Urinary bladder (tissue), 4 donors: ENCODE data around the gene POLR2J2. TPM values are rescaled to one million over a fixed set of nuclear protein-coding genes. Genes with fewer than 3 reads are reported as not detected.
"Not testable (repeated sequence)": the region's sequence is repeated elsewhere in the genome, so short reads cannot be mapped to it uniquely, and the experiment has no call there.

Source experiments
- DNase-seq: peaks from one replicate; pipeline ENCODE4 v3.0.0-alpha.2; 2015; ENCODE audit errors: extremely low spot score
- H3K27ac ChIP-seq: one replicate; pipeline ENCODE4 v1.5.1; 2013; ENCODE audit warnings: low read depth, mild to moderate bottlenecking, moderate library complexity
- H3K36me3 ChIP-seq: one replicate; pipeline ENCODE4 v1.6.1; 2013; ENCODE audit warnings: mild to moderate bottlenecking, moderate library complexity; ENCODE audit not compliant: insufficient read depth
- H3K4me1 ChIP-seq: one replicate; pipeline ENCODE4 v1.6.1; 2013; ENCODE audit warnings: mild to moderate bottlenecking, moderate library complexity; ENCODE audit not compliant: insufficient read depth
- H3K4me3 ChIP-seq: one replicate; pipeline ENCODE4 v1.5.1; 2013; ENCODE audit warnings: low read depth, low read length
- WGBS: extraction: QIAGEN DNeasy Blood & Tissue Kit; methylation state at CpG from one replicate; pipeline ENCODE4 v1.1.7; 2013; 5-methylcytosine and 5-hydroxymethylcytosine counted together
- polyA plus RNA-seq: library from polyadenylated mRNA; stranded (reverse); fragments of 200-250 nt; gene quantifications from one replicate; pipeline ENCODE4 v1.2.3, GENCODE V29; 2013
- total RNA-seq: library from RNA; depleted of rRNA; stranded (reverse); fragments of >200 nt; gene quantifications from one replicate; pipeline ENCODE4 v1.2.3, GENCODE V29; 2014
- donor health status: healthy with polysubstance abuse.
- donor health status: healthy.

Gene POLR2J2
- total and polyA plus RNA-seq, 2 donors, result 0.48 to 7.8 TPM

DNA sequence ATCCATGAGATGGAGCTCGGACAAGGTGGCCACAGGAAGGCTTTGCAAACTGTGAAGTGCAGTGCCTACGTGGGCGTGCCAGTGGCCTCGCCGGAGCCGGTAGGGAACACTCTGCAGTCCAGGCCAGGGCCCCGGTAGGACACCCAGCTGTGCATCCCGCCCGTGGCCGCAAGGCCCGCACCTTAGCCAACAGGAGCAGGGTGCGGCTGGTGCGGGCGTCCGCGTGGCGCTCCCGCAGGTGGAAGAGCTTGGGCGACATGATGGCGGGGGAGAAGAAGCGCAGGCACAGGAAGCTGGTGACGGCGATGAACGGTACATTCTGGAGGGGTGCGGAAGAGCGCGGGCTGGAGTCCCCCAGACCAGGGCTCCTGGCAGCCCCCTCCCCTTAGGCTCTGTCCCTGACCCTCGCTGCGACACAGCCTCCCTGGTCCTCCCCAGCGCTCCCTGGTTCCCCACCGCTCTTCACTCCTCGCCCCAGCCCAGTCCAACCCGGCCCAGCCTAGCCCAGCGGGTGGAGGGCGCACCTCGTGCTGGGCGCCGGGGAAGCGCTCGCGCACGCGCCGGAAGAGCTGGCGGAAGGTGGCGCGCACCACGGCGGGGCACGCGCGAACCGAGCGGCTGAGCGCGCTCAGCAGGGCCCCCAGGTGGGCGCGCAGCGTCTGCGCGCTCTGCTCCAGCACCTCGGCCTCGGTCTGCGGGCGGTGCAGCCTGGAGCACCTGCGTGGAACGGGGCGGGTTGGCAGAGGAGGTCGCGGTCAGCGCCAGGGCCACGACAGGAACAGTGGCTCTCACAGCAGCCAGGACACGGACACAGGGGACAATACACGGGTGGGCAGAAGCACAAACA lies 18.2 kb upstream of the POLR2J2 start:
- WGBS, result 53% methylated on average over 15 of the region's 74 CpGs
- not testable (repeated sequence) for DNase-seq

DNA sequence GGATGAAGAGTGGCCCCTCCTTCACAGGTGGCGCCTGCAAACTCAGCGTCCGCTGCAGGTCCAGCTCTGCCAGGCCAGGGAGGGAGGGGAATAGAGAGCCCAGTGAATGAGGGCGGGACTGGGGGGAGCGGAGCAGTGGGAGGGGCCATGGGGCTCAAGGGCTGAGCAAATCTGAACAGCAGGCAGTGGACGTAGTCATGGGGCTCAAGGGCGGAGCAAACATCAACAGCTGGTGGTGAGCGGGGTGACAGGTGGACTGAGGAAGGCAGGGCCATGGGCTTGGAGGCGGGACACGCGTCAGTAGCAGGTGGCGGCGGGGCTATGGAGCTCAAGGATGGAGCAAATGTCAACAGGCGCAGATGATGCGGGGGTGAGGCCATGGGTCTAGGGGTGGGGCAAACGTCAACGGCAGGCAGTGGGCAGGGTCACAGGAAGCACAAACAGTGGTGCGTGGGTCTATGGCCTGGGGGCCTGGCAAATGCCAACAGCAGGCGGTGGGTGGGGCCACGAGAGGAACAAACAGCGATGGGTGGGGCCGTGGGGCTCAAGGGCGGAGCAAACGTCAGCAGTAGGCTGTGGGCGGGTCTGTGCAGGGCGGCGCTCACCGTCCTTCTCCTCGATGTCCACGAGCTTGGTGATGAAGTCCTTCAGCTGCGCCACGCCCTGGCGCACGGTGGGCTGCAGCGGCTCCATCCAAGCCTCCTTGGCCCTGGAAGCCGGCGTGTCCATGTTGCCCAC lies 17.0 kb upstream of the POLR2J2 start:
- not testable (repeated sequence) for H3K27ac ChIP-seq, DNase-seq, H3K4me3 ChIP-seq, H3K4me1 ChIP-seq, H3K36me3 ChIP-seq
- WGBS, result no CpG with 5 or more reads among the region's 37 CpGs

More for the DNA sequence above, 18.2 kb upstream of the POLR2J2 start:
- not testable (repeated sequence) for H3K36me3 ChIP-seq, H3K4me1 ChIP-seq, H3K27ac ChIP-seq, H3K4me3 ChIP-seq

DNA sequence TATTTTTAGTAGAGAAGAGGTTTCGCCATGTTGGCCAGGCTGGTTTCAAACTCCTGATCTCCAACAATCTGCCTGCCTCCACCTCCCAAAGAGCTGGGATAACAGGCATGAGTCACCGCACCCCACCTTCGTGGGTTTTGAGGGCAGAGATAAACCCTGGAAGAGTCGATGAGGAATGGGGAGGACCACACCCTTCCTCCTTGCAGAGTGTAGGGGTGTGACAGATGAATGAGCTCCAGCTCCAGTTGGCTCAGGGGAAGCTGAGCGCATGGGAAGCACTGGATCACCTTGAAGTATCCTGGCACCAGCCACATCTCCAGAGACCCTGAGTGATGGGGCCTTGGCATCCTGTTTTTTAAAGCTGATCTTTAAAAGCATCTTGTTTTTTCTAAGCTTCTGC lies 11.1 kb upstream of the POLR2J2 start:
- not testable (repeated sequence) for H3K4me1 ChIP-seq, DNase-seq

DNA sequence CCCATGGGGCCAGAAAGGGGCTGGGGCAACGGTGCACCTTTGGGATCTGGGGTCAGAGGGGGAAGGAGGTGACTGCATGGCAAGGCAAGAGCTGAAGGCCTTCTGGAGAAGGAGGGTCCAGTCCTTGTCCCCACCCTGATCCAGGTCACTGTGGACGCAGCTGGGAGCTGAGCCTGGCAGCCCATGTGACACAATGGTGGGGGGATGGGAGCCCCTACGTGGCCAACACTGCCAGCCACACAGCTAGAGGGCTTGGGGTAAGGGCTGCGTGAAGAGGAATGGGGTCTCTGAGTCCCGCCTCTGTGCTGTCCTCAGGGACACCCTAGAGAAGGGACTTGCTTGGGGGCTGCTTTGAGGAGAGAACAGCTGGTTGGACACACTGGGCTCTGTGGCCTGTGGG lies 9.3 kb upstream of the POLR2J2 start:
- H3K36me3 ChIP-seq, H3K4me3 ChIP-seq, H3K27ac ChIP-seq, DNase-seq, H3K4me1 ChIP-seq: not testable (repeated sequence)
- WGBS, result no CpG with 5 or more reads among the region's 5 CpGs

More for the DNA sequence above, 11.1 kb upstream of the POLR2J2 start:
- not testable (repeated sequence) for H3K4me3 ChIP-seq, H3K36me3 ChIP-seq, H3K27ac ChIP-seq
- no CpG with 5 or more reads among the region's 5 CpGs for WGBS

DNA sequence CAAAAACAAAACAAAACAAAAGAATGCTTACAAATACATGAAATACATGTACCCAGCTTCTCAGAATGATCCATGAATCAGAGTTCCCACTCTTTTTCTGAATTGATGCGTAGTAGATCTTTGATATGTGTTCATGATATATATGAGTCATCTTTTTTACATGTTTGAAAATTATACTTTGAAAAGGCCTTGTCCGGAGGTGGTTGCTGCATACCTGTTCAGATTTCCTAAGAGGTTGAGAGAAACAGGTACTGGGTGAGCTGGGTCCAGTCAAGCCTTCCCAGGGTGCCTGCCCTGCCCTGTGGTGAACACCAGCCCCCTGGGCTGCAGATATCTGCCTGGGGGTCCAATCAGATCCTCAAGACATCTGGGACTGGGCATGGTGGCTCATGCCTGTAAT lies 4.1 kb upstream of the POLR2J2 start:
- 83% methylated on average over 1 of the region's 2 CpGs for WGBS
- H3K36me3 ChIP-seq, DNase-seq, H3K4me1 ChIP-seq, H3K4me3 ChIP-seq, H3K27ac ChIP-seq: not testable (repeated sequence)

DNA sequence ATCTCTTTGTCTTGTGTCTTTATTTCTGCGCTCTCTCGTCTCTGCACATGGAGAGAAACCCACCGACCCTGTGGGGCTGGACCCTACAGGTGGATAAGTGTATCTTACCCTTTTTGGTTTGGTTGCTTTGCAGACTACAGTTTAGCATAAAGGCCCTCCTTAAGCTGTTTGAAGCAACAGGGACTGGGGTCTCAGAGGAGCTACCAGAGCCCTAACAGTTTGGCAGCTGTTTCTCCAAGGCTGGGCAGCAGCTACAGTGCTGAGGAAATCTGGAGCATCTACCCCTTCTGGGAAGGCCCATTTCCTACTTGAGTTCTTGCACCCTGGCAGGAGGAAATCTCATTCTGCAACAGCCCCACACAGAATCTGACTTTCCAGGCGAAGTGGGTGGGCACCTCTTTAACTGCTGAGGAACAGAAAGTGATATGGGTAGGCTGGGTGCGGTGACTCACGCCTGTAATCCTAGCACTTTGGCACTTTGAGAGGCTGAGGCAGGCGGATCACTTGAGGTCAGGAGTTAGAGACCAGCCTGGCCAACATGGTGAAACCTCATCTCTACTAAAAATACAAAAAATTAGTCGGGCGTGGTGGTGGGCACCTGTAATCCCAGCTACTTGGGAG lies 2.1 kb upstream of the POLR2J2 start:
- not testable (repeated sequence) for H3K36me3 ChIP-seq, H3K4me3 ChIP-seq, DNase-seq, H3K4me1 ChIP-seq, H3K27ac ChIP-seq
- no CpG with 5 or more reads among the region's 9 CpGs for WGBS

DNA sequence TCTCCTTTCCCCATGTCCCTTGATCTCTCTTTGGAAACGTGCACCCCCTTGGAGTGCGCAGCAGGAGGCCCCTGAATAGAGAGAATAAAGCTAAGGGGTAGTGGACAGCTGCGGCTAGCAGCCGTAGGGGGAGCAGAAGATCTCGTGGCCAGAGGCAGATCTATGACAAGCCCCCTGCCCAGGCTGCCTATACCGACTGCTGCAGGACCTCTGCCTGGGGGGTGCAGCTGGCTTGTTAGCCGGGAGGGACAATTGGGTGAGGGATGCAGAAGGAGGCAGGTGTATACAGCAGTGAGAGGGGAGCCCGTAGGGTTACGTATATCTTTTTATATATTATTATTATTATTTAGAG lies 469 bp upstream of the POLR2J2 start:
- H3K36me3 ChIP-seq, DNase-seq, H3K4me1 ChIP-seq, H3K4me3 ChIP-seq, H3K27ac ChIP-seq: not testable (repeated sequence)
- WGBS, result no CpG with 5 or more reads among the region's 9 CpGs

DNA sequence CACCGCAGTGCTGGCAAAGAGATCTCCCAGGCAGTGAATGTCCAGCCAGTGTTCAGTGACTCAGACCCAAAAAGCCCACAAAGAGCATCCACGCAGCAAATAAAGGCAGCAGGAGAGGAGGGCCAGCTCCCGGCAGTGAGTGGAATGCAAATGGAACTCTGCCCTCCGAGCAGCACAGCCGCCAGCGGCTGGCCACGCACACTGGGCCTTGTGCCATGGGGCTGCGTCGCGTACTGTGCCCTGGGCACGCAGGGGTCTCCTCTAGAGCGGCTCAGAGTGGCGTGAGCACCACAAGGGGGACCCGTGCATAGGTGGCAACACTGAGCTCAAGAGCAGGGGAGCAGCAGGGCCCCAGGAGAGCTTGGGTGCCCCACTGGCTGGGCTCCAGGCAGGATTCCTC lies 3.9 kb downstream of the POLR2J2 start:
- H3K4me3 ChIP-seq, H3K4me1 ChIP-seq, DNase-seq, H3K36me3 ChIP-seq, H3K27ac ChIP-seq: not testable (repeated sequence)
- WGBS, result 90% methylated on average over 8 of the region's 14 CpGs

DNA sequence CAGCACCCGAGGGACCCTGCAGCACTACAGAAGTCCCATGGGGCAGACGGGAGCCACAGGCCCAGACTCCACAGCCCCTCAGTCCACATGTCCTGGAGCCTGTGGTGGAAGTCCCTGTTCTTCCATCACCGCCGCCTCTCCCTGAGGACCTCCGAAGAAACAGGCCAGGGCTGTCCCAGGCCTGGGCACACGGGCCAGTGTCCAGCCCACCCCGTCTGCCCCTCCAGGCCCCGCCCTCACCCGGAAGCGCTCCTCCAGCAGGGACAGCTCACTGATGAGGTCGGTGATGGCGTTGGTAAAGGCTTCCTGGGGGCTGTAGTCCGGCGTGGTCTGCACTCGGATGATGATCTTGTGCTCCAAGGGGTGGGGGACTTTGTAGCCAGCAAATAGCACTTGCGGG lies 4.6 kb downstream of the POLR2J2 start:
- H3K27ac ChIP-seq, DNase-seq, H3K4me1 ChIP-seq, H3K36me3 ChIP-seq, H3K4me3 ChIP-seq: not testable (repeated sequence)
- no CpG with 5 or more reads among the region's 16 CpGs for WGBS

DNA sequence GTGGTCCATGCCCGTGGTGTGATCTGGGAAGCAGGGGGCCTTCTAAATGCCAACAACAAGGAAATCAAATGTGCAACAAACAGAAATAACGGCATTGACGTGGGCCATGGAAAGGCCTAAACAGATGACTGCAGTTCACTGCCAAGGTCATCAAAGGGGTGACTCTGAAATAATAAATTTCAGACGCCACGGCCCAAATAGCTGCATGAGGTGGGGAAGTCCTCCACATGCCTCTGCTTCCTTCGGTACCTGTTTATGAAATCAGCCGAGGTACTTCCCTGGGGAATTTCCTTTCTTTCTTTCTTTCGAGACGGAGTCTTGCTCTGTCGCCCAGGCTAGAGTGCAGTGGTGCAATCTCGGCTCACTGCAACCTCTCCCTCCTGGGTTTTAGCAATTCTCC lies 6.7 kb downstream of the POLR2J2 start:
- H3K4me1 ChIP-seq, DNase-seq, H3K4me3 ChIP-seq, H3K27ac ChIP-seq, H3K36me3 ChIP-seq: not testable (repeated sequence)
- WGBS, result 82% methylated on average over 4 of the region's 11 CpGs

DNA sequence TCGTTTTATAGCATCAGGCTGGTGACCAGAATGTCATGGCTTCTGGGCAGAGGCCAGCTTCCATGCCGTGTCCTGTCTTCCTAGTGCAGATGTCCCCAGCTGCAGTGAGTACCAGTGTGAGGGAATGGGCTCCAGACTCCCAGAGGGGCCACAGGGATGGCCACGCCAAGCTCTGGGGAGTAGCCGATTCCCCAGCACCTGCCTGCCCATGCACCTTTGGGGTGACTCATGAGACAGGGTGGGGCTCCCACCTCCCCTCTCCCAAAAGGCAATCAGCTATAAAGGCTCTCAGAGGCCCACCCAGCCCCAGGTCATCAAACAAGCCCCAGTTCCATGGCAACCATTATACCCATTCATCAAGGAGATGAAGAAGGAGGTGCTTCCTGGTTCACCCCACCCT lies 21.5 kb downstream of the POLR2J2 start, which contains the start of gene SPDYE2B:
SPDYE2B (plus strand) TSS at position 396 of the 400 bp plus-strand sequence. CDS start 2,030 bp downstream, outside the sequence.
- no CpG with 5 or more reads among the region's 4 CpGs for WGBS
- H3K36me3 ChIP-seq, H3K4me3 ChIP-seq, H3K27ac ChIP-seq, H3K4me1 ChIP-seq, DNase-seq: not testable (repeated sequence)

DNA sequence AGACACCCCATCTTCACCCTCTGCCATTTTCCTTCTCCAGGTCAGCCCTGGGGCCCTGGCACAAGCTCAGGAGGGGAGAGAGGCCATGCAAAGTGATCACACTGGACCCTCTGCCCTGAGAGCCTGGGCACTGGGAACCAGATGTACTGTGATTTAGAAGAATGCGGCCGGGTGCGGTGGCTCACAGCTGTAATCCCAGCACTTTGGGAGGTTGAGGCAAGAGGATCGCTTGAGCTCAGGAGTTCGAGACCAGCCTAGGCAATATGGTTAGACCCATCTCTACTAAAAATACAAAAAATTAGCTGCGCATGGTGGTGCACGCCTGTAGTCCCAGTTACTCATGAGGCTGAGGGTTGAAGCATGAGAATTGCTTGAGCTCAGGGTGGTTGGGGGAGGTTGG lies 23.6 kb downstream of the POLR2J2 start:
- H3K4me3 ChIP-seq, H3K36me3 ChIP-seq, H3K27ac ChIP-seq, H3K4me1 ChIP-seq, DNase-seq: not testable (repeated sequence)
- 96% methylated on average over 5 of the region's 7 CpGs for WGBS

DNA sequence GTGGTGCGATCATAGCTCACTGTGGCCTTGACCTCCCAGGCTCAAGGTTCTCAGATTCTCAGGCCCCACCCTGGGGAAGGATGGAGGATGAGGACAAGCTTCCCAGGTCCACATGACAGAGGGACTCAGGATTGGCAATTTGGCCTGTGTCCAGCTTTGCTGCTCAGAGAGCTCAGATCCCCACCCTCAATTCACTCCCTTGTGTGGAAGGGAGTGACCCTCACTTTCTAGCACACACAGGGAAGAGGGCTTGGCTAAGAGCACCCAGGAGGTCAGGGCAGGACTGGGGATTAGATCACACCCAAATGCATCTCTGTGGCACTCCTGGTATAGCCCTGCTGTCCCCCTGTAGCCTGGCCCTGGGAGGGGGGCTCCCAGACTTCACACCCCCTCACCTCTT lies 28.1 kb downstream of the POLR2J2 start:
- no CpG with 5 or more reads among the region's 1 CpG for WGBS
- not testable (repeated sequence) for DNase-seq, H3K4me1 ChIP-seq

DNA sequence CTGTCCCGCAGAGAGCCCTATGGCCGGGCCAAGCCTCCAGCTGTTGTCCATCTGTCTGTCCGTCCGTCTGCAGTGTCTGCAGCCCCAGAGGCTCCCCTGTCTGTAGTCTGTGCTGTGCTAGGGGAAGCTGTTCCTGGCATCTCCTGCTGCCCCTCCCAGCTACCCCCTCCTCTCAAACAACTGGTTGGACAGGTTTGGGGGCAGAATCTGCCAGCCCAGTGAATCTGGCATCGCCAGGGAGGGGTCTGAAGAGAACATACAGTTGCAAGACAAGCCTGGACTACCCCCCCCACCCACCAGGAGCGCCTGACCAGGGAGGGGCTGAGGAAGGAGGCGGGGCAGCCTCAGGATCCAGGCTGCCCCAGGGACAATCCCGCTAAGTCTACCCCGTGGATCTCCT lies 28.8 kb downstream of the POLR2J2 start, which contains the start of gene UPK3BL1:
UPK3BL1 (minus strand) TSS at position 101 of the 400 bp plus-strand sequence; CDS start at position 51, 50 bp downstream.
- H3K27ac ChIP-seq, DNase-seq, H3K36me3 ChIP-seq, H3K4me1 ChIP-seq, H3K4me3 ChIP-seq: not testable (repeated sequence)
- no CpG with 5 or more reads among the region's 9 CpGs for WGBS

More for the DNA sequence above, 28.1 kb downstream of the POLR2J2 start:
- H3K36me3 ChIP-seq, H3K27ac ChIP-seq, H3K4me3 ChIP-seq: not testable (repeated sequence)
